Cardiac muscle cell (in vitro differentiated cells and primary cell): ENCODE data around the gene TANC2. TPM values are rescaled to one million over a fixed set of nuclear protein-coding genes. Genes with fewer than 3 reads are reported as not detected.

Source experiments
- DNase-seq, 2 donors: peaks; one replicate each; pipeline versions ENCODE4 v3.0.0 to v3.0.0-alpha.2; 2010 to 2017; ENCODE audit warnings: low read depth in 1 of 2, low spot score in 1 of 2
- H3K27ac ChIP-seq: fragments of 200-600 bp; sonication (generic); 2 replicates; pipeline ENCODE4 v1.5.1; 2016
- H3K27me3 ChIP-seq: fragments of 200-600 bp; sonication (generic); 2 replicates; pipeline ENCODE4 v1.6.0; 2016; ENCODE audit warnings: control low read depth
- H3K36me3 ChIP-seq: fragments of 200-600 bp; sonication (generic); 2 replicates; pipeline ENCODE4 v1.5.1; 2016; ENCODE audit warnings: control low read depth
- H3K4me1 ChIP-seq: fragments of 200-600 bp; sonication (generic); 2 replicates; pipeline ENCODE4 v1.8.1; 2017; ENCODE audit warnings: low read depth, mild to moderate bottlenecking, mixed run types
- H3K4me3 ChIP-seq: fragments of 200-600 bp; sonication (generic); 2 replicates; pipeline ENCODE4 v1.5.1; 2016; ENCODE audit warnings: mild to moderate bottlenecking
- H3K9me3 ChIP-seq: fragments of 200-600 bp; sonication (generic); 2 replicates; pipeline ENCODE4 v1.5.1; 2017; ENCODE audit warnings: low read depth, mild to moderate bottlenecking, control low read depth
- polyA plus RNA-seq: library from polyadenylated mRNA; unstranded; fragments of >200 nt; fragmentation: Nextera tagmentation; extraction: Ambion mirVana; gene quantifications from 2 replicates; pipeline ENCODE4 v1.2.1, GENCODE V29; 2016
- total RNA-seq: library from RNA; depleted of rRNA; stranded (reverse); fragments of >200 nt; gene quantifications from 2 replicates; pipeline ENCODE4 v1.2.3, GENCODE V29; 2016
- TF ChIP-seq, protein P1 (sequence below): IDR thresholded peaks from 2 replicates; pipeline ENCODE4 v1.5.1; 2012; ENCODE audit warnings: low read depth, mild to moderate bottlenecking, low read length

The TANC2 gene
- total and polyA plus RNA-seq, 2 experiments from 2014 or later: 49.1 to 161 TPM

DNA sequence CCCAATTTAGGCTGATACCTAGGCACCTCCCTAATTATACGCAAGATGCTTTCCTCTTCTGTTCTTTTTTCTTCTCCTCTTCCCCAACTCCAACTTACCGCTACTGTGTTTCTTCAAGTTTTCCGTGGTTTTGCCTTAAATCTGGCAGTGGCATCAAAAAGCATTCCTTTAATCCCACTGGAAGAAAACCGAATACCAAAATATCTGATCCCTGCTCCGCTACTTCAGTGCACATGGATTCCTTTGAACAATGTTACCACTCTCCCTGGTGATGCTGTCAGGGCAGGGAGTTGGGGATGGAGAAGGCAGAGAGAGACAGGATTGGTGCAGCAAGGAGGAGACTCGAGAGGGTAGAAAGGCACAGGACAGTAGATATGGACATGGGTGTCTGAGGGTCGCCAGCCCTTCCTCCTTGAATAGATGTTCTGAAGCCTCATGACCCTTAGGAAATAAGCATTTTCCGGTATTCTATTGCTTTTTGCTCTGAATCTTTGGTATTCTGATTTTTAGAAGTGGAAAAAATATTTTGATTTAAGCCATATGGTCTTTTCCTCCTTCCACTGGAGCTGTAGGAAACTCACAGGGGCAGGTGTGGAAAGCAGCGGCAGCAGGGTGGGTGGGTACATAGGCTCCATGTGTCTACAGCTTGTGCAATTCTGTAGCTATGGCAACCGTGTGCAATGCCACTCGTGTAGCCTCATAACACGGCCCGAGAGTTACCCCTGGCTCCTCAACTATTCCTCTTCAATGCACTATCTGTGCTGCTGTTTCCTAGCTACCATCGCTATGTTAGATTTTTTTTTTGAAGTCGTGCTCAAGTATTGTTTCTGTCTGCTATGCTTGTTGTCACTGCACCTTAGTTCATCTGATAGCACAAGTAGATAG, 32.3 kb upstream of the TANC2 start:
- TF ChIP-seq, protein P1, sequence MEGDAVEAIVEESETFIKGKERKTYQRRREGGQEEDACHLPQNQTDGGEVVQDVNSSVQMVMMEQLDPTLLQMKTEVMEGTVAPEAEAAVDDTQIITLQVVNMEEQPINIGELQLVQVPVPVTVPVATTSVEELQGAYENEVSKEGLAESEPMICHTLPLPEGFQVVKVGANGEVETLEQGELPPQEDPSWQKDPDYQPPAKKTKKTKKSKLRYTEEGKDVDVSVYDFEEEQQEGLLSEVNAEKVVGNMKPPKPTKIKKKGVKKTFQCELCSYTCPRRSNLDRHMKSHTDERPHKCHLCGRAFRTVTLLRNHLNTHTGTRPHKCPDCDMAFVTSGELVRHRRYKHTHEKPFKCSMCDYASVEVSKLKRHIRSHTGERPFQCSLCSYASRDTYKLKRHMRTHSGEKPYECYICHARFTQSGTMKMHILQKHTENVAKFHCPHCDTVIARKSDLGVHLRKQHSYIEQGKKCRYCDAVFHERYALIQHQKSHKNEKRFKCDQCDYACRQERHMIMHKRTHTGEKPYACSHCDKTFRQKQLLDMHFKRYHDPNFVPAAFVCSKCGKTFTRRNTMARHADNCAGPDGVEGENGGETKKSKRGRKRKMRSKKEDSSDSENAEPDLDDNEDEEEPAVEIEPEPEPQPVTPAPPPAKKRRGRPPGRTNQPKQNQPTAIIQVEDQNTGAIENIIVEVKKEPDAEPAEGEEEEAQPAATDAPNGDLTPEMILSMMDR: no peak

DNA sequence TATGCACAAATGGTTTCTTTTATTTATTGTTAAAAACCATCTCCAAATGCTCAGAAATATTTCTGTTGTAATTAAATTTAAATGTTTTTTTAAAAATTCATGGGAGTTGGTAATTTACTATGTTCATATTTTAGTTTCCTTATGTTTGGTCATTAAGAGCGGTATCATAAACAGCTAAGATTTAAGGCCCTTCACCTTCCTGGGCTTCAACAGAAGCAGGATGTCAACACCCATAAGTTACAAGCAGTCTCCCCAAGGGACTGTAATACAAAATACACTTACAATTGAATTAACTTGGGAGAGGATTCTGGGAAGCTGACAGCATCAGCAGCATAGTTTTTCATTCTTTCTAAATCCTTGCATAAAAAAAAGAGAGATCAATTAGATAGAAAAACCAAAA, 30.9 kb upstream of the TANC2 start:
- Histone ChIP-seq H3K36me3 (no peaks in the 10 kb centered on the region), H3K4me3 (no peak overlapping the region), H3K9me3 (no peaks in the 10 kb centered on the region), H3K27me3 (no peaks in the 10 kb centered on the region), H3K27ac (peak overlapping the region; percentile 84), H3K4me1 (peaks cover 28% of the 10 kb centered on the region)
- TF ChIP-seq, protein P1: no peak
- peak in 1 of 2 donors; percentile 18 for DNase-seq

More for the DNA sequence above, 32.3 kb upstream of the TANC2 start:
- Histone ChIP-seq H3K27me3 (no peaks in the 10 kb centered on the region), H3K9me3 (no peaks in the 10 kb centered on the region), H3K27ac (no peak overlapping the region), H3K4me3 (no peak overlapping the region), H3K36me3 (no peaks in the 10 kb centered on the region), H3K4me1 (peaks cover 28% of the 10 kb centered on the region)
- peak; percentile 57 to 71 for DNase-seq

DNA sequence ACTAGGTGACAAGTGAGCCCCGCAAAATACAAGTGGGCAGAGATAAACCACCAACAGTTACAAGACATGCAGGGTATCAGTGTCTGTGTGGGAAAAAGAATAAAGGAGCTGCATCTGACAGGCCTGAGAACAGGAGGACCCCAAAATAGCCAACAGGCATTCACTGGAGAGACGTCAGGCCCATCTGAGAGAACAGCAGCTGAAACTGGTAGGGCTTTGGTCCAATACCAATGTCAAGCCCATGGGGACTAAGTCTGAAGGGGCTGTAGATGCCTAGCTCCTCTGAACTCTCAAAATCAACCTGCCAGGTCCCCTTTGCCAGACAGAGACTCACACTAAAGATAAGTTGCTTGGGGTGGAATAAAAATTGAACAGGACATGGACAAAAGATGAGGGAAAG, 30.5 kb upstream of the TANC2 start:
- Histone ChIP-seq H3K36me3 (no peaks in the 10 kb centered on the region), H3K4me3 (no peak overlapping the region), H3K27ac (peak overlapping the region; percentile 84), H3K9me3 (no peaks in the 10 kb centered on the region), H3K4me1 (peaks cover 28% of the 10 kb centered on the region), H3K27me3 (no peaks in the 10 kb centered on the region)
- TF ChIP-seq, protein P1: no peak
- peak in 1 of 2 donors; percentile 73 for DNase-seq

DNA sequence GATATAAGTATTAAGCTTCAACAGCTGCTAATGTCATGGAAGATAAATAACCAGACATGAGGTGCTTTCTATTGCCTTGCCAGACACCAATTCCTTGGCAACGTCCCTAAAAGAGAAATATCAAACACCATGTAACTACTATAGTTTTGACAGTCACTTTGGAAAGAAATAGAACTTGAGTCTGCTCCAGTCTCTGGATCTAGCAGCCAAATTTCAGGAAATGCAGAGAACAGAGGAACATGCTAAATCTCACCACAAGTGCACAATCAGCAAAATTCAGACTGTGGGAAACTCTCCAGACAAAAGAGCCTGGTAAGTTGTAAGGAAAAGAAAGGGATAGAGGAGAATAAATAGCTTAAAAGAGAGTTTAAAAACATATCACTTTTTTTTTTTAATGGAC, 28.4 kb upstream of the TANC2 start:
- no peak overlapping the region for H3K27ac ChIP-seq
- no peaks in the 10 kb centered on the region for H3K9me3 ChIP-seq
- peak in 1 of 2 donors; percentile 15 for DNase-seq

DNA sequence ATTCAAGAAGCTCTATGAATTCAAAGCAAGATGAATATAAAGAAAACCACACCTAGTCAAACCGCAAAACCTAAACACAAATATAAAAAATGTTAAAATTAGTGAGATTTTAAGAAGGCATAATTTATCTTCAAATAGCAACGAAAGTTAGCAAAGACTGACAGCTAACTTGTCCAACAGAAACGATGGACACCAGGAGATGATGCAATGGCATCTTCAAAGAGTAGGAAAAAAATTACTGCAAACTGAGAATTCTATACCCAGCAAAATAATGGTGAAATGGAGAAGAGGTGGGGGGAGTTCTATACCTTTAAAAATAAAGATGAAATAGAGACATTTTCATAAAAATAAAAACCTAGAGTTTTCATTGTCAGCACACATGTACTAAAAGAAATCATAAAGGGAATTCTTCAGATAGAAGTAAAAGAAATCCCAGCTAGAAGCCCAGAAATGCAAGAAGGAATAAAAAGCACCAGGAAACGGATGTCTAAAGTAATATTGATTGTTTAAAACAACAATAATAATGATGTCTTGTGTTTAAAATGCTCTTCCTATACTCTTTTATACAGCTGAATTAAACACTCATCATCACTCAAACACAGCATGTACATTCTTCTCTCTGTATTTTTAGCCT, 24.6 kb upstream of the TANC2 start:
- TF ChIP-seq, protein P1: no peak
- H3K36me3 ChIP-seq: no peaks in the 10 kb centered on the region
- no peak for DNase-seq
- H3K27me3 ChIP-seq: no peaks in the 10 kb centered on the region
- H3K4me3 ChIP-seq: no peak overlapping the region
- H3K4me1 ChIP-seq: peaks cover 11% of the 10 kb centered on the region
- H3K9me3 ChIP-seq: no peaks in the 10 kb centered on the region
- no peak overlapping the region for H3K27ac ChIP-seq

More for the DNA sequence above, 28.4 kb upstream of the TANC2 start:
- Histone ChIP-seq H3K4me1 (peaks cover 30% of the 10 kb centered on the region), H3K36me3 (no peaks in the 10 kb centered on the region), H3K27me3 (no peaks in the 10 kb centered on the region), H3K4me3 (no peak overlapping the region)
- TF ChIP-seq, protein P1: no peak
